Measurements from ENCODE around the gene PPIL6. TPM values are rescaled to one million over a fixed set of nuclear protein-coding genes. Genes with fewer than 3 reads are reported as not detected.

PPIL6 gene
- total RNA-seq, 2 experiments from 2014 or later, result not detected

DNA sequence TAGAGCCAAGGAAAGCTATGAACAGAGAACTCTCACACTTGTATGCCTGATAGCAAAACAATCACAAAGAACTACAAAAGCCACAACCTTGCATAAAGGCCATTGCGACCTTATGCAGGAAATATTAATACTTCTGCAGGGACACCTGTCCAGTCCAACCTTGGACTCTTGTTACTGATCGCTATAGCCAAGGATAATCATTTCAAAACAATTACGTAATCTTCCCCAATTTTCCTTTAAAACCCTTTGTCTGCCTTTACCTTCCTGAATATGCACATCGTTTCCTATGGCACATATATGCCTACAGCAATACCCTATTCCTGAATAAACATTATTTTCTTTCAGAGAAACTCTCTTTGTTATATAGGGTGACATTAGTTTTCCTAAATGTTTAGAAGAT is 22.8 kb downstream of the PPIL6 start:
- POLR2A ChIA-PET, result no interaction called here
- CTCF ChIA-PET, result no interaction called here

GRCh38 chr6:109411034-109411433 is 29.4 kb downstream of the PPIL6 start:
- POLR2A ChIA-PET, result no interaction called here
- H3K27me3 Mint-ChIP-seq, result peaks cover 19% of the 10 kb centered on the region
- H3K9me3 Mint-ChIP-seq, result no peaks in the 10 kb centered on the region
- H3K27ac Mint-ChIP-seq, result no peak overlapping the region
- no peaks in the 10 kb centered on the region for H3K4me1 Mint-ChIP-seq
- CTCF ChIA-PET, result no interaction called here
- no peak for DNase-seq
- no peak overlapping the region for H3K4me3 Mint-ChIP-seq
- H3K36me3 Mint-ChIP-seq (ENCODE audit: low read depth), result no peaks in the 10 kb centered on the region

More for the DNA sequence above, 22.8 kb downstream of the PPIL6 start:
- Mint-ChIP-seq H3K36me3 (ENCODE audit: low read depth) (no peaks in the 10 kb centered on the region), H3K27ac (no peak overlapping the region), H3K4me1 (no peaks in the 10 kb centered on the region), H3K9me3 (no peaks in the 10 kb centered on the region), H3K4me3 (no peak overlapping the region), H3K27me3 (peaks cover 6% of the 10 kb centered on the region)
- no peak for DNase-seq

- Mint-ChIP-seq H3K4me3 (no peak overlapping the region), H3K27me3 (peaks cover 8% of the 10 kb centered on the region), H3K4me1 (no peaks in the 10 kb centered on the region), H3K36me3 (ENCODE audit: low read depth) (no peaks in the 10 kb centered on the region), H3K27ac (no peak overlapping the region), H3K9me3 (no peaks in the 10 kb centered on the region)
- CTCF ChIA-PET, result no interaction called here
- POLR2A ChIA-PET, result no interaction called here
- no peak for DNase-seq
These were observed 34.2 kb downstream of the PPIL6 start for GRCh38 chr6:109406196-109406595.

DNA sequence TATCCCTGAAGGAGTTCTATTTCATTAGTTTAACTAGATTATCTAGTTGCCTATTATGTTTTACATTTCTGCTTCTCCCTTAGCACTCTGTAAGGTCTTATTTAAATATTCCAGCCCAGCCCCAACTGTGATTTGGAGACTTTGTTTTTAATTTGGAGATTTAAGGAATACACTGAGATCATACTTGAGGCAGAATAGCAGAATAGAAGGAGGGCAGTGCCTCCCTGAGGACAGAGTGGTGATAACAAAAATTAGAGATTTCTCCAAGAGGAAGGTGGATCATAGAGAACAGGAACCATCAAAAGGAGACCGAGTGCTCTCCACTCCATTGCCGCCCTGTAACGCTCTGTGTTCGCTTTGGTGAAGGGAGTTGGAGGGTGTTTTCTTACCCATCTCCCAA is 43.4 kb downstream of the PPIL6 start:
- no peaks in the 10 kb centered on the region for H3K36me3 Mint-ChIP-seq (ENCODE audit: low read depth)
- POLR2A ChIA-PET, result interaction anchor here (2.6 kb wide), 1 partner anchor 14 kb away, joined by 13 read pairs; the partner anchor contains the start of gene CD164
- peaks cover 1% of the 10 kb centered on the region for H3K27me3 Mint-ChIP-seq
- no peak overlapping the region for H3K4me3 Mint-ChIP-seq
- H3K4me1 Mint-ChIP-seq, result peaks cover 5% of the 10 kb centered on the region
- H3K27ac Mint-ChIP-seq, result no peak overlapping the region
- no peaks in the 10 kb centered on the region for H3K9me3 Mint-ChIP-seq
- CTCF ChIA-PET, result interaction anchor here (1.1 to 2.0 kb wide), 2 partner anchors 11 to 643 kb away, joined by 3 to 5 read pairs; no protein-coding TSS in a partner anchor
- no peak for DNase-seq

GRCh38 chr6:109396046-109396718 is 44.2 kb downstream of the PPIL6 start:
- Mint-ChIP-seq H3K4me3 (no peak overlapping the region), H3K36me3 (ENCODE audit: low read depth) (no peaks in the 10 kb centered on the region)

GRCh38 chr6:109393886-109394281 is 46.5 kb downstream of the PPIL6 start:
- Mint-ChIP-seq H3K4me3 (no peak overlapping the region), H3K36me3 (ENCODE audit: low read depth) (no peaks in the 10 kb centered on the region), H3K4me1 (peaks cover 11% of the 10 kb centered on the region), H3K27ac (no peak overlapping the region), H3K27me3 (peaks cover 1% of the 10 kb centered on the region), H3K9me3 (no peaks in the 10 kb centered on the region)
- DNase-seq, result no peak
- CTCF ChIA-PET, result interaction anchor here (0.7 to 4.6 kb wide), 2 partner anchors 11 to 269 kb away, joined by 10 to 26 read pairs; partner anchors contain the start of gene CD164
- POLR2A ChIA-PET, result interaction anchor here (0.7 to 1.0 kb wide), 4 partner anchors 8 to 12 kb away, joined by 4 to 5 read pairs (median 4); partner anchors contain the start of gene CD164

More at GRCh38 chr6:109396046-109396718, 44.2 kb downstream of the PPIL6 start:
- ChIA-PET POLR2A (interaction anchor here (2.6 kb wide), 1 partner anchor 13 kb away, joined by 13 read pairs; the partner anchor contains the start of gene CD164), CTCF (interaction anchor here (1.1 to 2.0 kb wide), 3 partner anchors 11 to 644 kb away, joined by 3 to 5 read pairs (median 3); no protein-coding TSS in a partner anchor)
- DNase-seq, result no peak
- no peaks in the 10 kb centered on the region for H3K9me3 Mint-ChIP-seq
- H3K27ac Mint-ChIP-seq, result no peak overlapping the region
- peaks cover 7% of the 10 kb centered on the region for H3K4me1 Mint-ChIP-seq
- peaks cover 1% of the 10 kb centered on the region for H3K27me3 Mint-ChIP-seq

DNA sequence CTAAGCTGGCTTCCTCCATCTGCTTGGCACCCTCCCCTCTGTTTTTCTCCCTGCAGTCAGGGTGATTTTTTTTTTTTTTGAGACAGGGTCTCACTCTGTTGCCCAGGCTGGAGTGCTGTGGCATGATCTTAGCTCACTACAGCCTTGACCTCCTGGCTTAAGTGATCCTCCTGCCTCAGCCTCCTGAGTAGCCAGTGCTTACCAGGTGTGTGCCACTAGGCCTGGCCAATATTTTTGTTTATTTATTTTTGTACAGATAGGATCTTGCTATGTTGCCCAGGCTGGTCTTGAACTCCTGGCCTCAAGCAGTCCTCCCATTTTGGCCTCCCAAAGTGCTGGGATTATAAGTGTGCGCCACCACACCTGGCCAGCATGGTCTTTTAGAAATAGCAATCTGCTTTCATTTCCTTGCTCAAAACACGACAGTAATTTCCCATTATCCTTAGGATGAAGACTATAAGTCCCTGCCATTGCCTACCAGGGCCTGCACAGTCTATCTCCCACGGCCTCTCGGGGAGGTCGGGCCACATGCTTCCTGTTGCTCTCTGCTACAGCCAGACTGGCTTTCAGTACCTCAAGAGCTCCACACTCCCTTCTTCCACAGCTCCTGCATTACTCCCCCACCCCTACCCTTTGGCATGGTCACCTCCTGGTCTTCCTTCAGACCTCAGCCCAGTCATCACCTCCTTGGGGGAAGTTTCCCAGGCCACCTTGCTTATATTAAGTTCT is 47.1 kb downstream of the PPIL6 start:
- no peaks in the 10 kb centered on the region for H3K9me3 Mint-ChIP-seq
- POLR2A ChIA-PET, result interaction anchor here (0.6 to 1.0 kb wide), 3 partner anchors 9 to 243 kb away, joined by 3 to 5 read pairs (median 4); partner anchors contain the start of gene CD164
- H3K4me3 Mint-ChIP-seq, result no peak overlapping the region
- H3K4me1 Mint-ChIP-seq, result peaks cover 11% of the 10 kb centered on the region
- H3K36me3 Mint-ChIP-seq (ENCODE audit: low read depth), result no peaks in the 10 kb centered on the region
- no peak for DNase-seq
- peaks cover 1% of the 10 kb centered on the region for H3K27me3 Mint-ChIP-seq
- CTCF ChIA-PET, result interaction anchor here (0.7 to 4.6 kb wide), 3 partner anchors 10 to 268 kb away, joined by 5 to 26 read pairs (median 10); partner anchors contain the start of gene CD164
- no peak overlapping the region for H3K27ac Mint-ChIP-seq

DNA sequence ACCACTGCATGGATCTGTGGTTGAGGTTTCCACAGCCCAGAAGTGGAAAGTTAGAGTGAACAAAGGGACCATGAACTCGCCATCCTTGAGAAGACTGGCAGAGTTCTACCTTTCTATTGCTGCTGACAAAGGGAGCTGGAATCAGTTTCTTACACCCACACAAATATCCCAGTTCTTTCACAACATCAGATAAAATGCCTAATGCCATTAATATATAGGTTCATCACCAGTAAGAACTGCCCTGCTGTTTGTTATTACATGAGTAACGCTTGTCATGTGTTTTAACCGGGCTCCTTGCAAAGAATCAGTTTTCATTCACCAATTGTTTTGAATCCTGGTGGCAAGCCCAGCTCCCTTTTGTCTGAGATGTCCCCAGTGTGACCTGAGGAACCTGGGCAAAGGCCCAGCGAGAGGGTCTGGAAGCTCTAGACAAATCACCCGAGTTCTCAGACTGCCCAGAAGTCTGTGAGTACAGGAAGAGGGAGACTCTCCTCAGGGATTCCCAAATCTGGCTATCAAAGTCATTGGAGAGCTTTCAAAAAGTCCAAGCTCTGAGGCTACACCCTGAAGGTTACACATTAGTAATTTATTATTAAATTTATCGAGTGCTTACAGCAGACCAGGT is 50.7 kb downstream of the PPIL6 start:
- Mint-ChIP-seq H3K9me3 (no peaks in the 10 kb centered on the region), H3K27ac (no peak overlapping the region), H3K4me3 (no peak overlapping the region), H3K27me3 (peaks cover 3% of the 10 kb centered on the region), H3K4me1 (peaks cover 10% of the 10 kb centered on the region), H3K36me3 (ENCODE audit: low read depth) (no peaks in the 10 kb centered on the region)
- no peak for DNase-seq
- POLR2A ChIA-PET, result interaction anchor here (0.8 kb wide), 1 partner anchor 11 kb away, joined by 3 read pairs; no protein-coding TSS in a partner anchor
- CTCF ChIA-PET, result no interaction called here

GRCh38 chr6:109388265-109388664 is 52.2 kb downstream of the PPIL6 start:
- CTCF ChIA-PET, result interaction anchor here (1.0 kb wide), 1 partner anchor 201 kb away, joined by 3 read pairs; no protein-coding TSS in a partner anchor
- POLR2A ChIA-PET, result no interaction called here
- H3K9me3 Mint-ChIP-seq, result no peaks in the 10 kb centered on the region

GRCh38 chr6:109383438-109383940 is 56.9 kb downstream of the PPIL6 start:
- H3K27me3 Mint-ChIP-seq, result peaks cover 3% of the 10 kb centered on the region
- no peaks in the 10 kb centered on the region for H3K9me3 Mint-ChIP-seq
- peak overlapping the region; percentile 93 for H3K4me3 Mint-ChIP-seq
- peaks cover 22% of the 10 kb centered on the region for H3K4me1 Mint-ChIP-seq
- DNase-seq, result no peak
- ChIA-PET POLR2A (interaction anchor here (0.9 to 5.4 kb wide), 43 partner anchors 8 to 1493 kb away, joined by 3 to 132 read pairs (median 5); partner anchors contain the start of genes AMD1, CDC40, CEP57L1 and MICAL1), CTCF (interaction anchor here (0.5 to 6.0 kb wide), 34 partner anchors 9 to 656 kb away, joined by 3 to 96 read pairs (median 4); partner anchors contain the start of genes AK9, CEP57L1, FIG4 and MICAL1)
- peaks cover 30% of the 10 kb centered on the region for H3K36me3 Mint-ChIP-seq (ENCODE audit: low read depth)
- peak overlapping the region; percentile 99 for H3K27ac Mint-ChIP-seq

More at GRCh38 chr6:109388265-109388664, 52.2 kb downstream of the PPIL6 start:
- Mint-ChIP-seq H3K4me1 (peaks cover 21% of the 10 kb centered on the region), H3K36me3 (ENCODE audit: low read depth) (no peaks in the 10 kb centered on the region), H3K27ac (no peak overlapping the region), H3K4me3 (no peak overlapping the region), H3K27me3 (peaks cover 3% of the 10 kb centered on the region)
- DNase-seq, result no peak

DNA sequence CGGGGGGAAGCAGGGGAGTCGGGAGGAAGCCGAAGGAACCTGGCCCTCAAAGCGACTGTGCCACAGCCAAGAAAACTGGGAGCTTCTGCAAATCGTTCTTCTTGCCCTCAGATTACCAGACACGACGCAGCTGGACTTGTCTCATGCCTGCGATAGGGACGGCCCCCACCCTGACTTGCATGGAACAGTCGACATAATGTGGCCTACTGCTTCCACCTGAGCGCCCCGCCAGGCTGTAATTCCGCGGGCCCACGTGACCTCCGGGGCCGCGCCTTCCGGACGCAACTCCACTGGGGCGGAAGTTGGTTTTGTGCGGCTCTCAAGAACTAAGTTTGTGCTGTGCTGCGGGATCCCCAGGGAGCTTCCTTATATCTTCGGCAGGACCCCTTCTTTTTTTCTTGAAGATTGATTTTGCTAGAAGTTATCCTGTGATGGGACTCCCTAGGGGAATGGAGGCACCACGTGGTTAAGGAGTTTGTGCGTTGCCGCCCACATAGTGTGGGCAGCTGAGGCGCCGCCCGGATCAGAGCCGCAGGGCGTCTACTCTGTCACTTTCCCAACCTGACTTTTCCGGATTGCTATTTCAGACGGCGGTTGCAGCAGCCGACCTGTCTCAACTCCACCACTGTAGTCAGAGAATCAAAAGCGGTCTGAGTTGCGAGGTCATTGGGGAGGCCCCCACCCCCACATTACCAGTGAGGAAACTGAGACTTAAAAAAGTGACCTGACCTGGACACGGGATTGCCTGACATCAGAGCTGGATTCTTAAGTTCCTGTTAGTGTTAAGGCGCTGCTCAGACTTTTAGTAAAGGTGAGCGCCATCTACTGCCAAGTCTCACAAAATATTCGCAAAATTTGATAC is 57.6 kb downstream of the PPIL6 start:
- Mint-ChIP-seq H3K4me3 (peak overlapping the region; percentile 93), H3K9me3 (no peaks in the 10 kb centered on the region), H3K36me3 (ENCODE audit: low read depth) (peaks cover 36% of the 10 kb centered on the region), H3K27me3 (peaks cover 3% of the 10 kb centered on the region), H3K4me1 (peaks cover 28% of the 10 kb centered on the region), H3K27ac (peak overlapping the region; percentile 99)
- ChIA-PET CTCF (interaction anchor here (0.7 to 6.0 kb wide), 35 partner anchors 10 to 657 kb away, joined by 3 to 96 read pairs (median 4); partner anchors contain the start of genes AK9, CEP57L1, FIG4 and MICAL1), POLR2A (interaction anchor here (0.8 to 5.4 kb wide), 60 partner anchors 9 to 1493 kb away, joined by 3 to 132 read pairs (median 5); partner anchors contain the start of genes AFG1L, AMD1, ARMC2 and CDC40)
- DNase-seq, result peak; percentile 94
